ENCODE data around the gene PAM.

Gene PAM

DNA sequence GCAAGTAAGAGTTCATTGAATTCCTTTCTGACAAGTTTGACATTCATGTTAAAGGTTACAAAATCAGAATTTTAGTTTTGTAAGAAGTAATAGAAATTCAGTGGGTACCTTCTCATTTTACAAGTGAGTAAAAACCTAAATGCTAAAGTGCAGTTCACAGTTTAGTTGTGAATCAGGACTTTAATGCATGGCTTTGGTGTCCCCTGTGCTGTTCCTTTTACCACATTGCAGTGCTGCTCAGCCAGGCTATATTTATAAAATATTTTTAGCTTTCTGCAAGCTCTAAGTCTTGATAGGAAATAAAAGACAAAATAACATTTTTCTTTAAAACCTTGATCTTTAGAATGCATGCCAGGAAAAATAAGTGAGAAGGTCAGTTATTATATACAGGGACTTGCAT is 26.3 kb downstream of the PAM start:
- DNase-seq (ENCODE audit: low read depth in 2 of 2): no peak

DNA sequence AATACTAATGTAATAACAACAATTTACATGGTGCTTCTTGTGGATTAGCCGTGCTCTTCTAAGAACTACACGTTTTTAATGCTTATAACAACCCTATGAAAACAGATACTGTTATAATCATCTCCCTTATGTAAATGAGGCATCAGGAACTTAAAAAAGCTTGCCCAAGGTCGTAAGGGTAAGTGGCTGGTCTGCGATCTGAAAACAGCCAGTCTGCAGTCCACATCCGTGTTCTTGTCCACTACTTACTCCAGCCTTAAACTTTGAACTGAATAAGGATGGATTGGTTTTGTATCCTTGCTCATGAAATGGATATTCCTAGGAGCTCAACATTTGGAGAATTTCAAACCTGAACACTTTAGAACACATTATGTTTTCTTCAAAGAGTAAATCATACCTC is 26.7 kb downstream of the PAM start:
- no peak for DNase-seq (ENCODE audit: low read depth in 2 of 2)

DNA sequence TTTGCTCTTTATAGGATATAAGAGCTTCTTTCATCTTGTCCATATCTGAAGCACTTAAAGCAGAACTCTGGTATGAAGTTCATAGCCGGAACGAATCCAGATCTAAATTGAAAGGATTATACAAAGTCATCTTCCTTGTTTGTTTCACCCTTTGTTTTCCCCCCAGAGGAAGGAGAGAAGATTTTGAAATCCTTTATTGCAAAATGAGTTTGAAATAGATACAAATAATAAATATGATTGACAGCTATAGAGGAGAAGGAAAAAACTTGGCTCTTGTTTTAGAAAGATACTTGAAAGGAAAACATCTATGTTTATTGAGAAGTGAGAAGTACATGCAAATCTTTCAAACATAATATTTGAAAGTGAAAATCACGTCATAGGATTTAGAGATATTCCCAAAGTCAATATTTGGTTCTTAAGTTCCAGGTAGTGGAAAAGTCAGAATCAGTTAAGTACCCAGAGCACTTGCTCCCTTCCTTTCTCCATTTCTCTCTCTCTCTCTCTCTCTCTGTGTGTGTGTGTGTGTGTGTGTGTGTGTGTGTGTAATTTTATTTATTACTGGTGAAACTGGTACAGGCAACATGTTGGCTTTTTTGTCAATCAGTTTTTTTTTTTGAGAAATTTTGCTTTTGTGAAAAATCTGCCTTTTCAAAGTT is 27.2 kb downstream of the PAM start:
- DNase-seq (ENCODE audit: low read depth in 2 of 2): no peak

DNA sequence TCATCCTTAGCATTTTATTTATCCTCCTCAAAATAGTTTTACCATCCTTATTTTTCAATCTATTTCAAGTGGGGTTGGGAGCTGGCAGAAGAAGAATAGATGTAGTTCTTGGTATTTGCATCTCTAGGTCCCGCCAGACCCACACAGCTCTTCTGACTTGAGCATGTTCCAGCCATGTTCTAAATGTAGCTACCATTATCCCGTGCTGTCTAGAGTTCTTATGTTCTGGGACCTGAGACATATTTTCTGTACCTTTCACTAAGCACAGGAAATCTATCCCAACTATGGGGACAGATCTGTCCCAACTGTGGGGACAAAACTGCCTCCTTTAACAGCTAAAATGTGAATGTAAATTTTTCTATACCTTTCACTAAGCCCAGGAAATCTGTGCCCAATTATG is 32.0 kb downstream of the PAM start:
- no peak for DNase-seq (ENCODE audit: low read depth in 2 of 2)

DNA sequence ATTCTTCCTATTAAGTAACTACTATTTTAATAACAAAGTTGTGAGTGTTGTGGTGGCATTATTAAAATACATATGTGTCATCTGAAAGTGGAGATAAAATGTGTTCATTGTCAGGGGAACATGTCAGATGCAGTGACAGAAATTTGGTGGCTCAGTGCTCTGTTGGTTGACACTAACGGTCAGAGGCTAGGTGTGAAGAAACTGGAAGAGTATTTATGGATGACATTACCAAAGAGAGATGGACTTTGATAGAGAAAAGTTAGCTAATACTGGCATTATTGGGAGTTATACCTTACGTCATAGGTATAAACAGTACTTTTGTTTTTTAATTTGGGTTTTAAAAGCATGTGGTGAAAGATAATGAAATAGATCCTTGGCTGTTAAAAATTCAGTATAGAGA is 33.7 kb downstream of the PAM start:
- no peak for DNase-seq (ENCODE audit: low read depth in 2 of 2)

DNA sequence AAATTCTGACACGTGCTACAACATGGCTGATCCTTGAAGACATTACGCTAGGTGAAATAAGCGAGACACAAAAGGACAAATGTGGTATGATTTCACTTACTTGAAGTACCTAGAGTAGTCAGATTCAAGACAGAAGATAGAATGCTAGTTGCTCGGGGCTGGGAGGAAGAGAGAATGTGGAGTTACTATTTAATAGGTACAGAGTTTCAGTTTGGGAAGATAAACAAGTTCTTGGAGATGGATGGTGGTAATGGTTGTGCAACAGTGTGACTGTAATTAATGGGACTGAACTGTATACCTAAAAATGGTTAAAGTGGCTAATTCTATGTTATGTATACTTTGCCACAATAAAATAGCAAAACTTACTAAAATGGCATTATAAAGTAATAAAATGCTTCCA is 34.4 kb downstream of the PAM start:
- DNase-seq (ENCODE audit: low read depth in 2 of 2): no peak

DNA sequence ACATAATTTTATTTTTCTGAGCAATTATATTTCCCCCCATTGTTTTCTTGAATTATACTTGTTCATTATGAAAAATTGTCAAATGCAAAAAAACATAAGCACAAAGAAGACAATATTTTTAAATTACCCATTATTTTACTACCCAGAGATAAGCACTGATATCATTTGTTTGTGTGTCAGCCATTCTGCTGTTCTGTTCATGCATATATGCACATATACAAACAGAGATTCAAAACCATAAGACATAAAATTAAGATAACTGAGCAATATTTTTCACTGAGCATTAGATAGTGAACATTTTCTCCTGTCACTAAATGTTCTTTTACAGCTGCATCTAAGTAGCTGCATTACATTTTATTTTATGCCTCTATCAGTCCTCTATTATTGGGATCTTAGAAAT is 35.6 kb downstream of the PAM start:
- DNase-seq (ENCODE audit: low read depth in 2 of 2): no peak

DNA sequence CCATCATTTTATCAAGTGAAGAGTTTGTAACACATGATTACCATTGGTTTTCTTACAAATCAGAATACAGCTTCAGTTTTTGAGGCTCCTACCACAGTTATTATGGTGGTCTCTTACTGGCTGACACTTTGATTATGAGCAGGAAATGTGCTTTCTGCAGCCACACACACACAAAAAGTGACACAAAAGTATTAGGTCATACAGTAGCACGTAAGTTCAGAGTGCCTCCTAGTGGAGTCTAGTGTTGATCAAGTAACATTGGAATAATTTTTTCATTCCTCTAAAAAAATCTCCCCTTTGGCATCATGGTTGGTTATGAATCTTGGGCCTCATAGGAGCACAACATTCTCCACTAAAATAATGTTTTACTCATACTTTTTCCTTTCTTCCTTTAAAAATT is 37.6 kb downstream of the PAM start:
- no peak for DNase-seq (ENCODE audit: low read depth in 2 of 2)

DNA sequence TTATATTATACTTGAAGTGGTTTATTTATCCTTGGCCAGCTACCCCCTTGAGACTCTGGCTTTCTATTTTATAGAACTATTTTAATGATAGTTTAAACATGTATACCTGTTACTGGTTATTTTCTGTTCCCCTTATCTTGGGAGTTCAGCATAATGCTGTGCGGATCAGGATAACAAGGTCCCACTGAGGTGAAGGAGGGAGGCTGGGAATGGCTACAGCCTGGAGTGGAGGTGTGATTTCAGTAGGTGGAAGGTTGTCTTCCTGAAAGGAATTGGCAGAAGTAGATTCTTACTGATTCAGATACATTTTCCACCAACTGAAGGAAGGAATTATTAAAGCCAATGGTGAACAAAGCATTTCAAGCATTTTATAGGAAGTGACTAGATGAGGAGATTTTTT is 38.9 kb downstream of the PAM start:
- DNase-seq (ENCODE audit: low read depth in 2 of 2): no peak

DNA sequence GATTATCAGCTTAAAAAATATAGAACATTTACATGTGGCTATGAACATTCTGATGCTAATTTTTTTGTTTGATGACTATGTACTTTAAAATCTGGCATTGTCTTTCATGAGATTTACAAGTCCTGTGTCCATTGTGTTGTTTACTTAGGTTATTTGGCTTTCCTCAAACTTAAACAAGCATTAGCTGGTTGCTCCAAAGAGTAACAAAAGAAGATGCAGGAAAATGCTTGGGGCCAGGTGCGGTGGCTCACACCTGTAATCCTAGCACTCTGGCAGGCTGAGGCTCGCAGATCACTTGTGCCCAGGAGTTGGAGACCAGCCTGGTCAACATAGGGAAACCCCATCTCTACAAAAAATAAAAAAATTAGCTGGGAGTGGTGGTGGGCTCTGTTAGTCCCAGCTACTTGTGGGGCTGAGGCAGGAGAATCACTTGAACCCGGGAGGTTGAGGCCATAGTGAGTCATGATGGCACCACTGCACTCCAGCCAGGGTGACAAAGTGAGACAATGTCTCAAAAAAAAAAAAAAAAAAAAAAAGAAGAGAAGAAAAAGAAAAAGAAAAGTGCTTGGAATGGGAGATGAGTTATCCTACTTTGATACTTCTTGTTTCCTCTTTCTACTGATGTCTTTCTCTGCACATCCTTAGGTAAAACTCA is 39.7 kb downstream of the PAM start:
- no peak for DNase-seq (ENCODE audit: low read depth in 2 of 2)

DNA sequence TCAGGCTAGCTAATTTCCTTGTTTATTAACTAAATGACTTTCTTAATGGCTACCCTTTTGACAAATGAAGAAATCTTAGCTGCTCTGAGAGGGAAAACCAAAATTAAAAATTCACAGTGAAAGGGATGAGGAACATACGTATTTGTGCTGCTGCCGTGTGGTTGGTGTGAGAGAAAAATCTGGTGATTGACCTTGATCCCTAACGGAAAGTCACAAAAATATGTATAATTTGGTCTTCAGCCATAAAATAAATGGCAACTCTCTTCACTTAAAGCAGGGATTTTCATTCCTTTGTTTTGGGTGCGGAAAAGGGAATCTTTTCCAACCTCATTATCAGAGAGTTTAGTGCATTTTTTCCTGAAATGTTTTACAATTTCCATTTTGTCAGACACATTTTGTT is 40.4 kb downstream of the PAM start:
- DNase-seq (ENCODE audit: low read depth in 2 of 2): no peak

DNA sequence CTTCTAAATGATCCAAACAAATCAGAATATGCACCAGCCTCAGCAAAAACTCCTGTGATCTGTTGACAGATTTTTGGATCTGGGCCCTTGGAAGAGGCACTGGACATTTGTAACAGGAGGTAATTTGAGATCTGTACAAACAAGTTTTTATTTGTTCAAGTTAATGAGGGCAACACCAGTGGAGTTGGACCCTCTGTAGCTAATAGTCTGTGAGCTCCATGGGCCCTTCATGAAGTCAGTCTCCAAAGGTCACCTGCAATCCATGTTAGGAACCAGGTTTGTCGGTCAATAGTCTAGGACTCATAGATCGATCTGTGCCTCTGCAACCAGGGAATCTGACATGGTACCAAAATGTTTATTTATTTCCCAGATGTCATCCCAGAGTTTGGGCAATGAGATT is 40.9 kb downstream of the PAM start:
- no peak for DNase-seq (ENCODE audit: low read depth in 2 of 2)

DNA sequence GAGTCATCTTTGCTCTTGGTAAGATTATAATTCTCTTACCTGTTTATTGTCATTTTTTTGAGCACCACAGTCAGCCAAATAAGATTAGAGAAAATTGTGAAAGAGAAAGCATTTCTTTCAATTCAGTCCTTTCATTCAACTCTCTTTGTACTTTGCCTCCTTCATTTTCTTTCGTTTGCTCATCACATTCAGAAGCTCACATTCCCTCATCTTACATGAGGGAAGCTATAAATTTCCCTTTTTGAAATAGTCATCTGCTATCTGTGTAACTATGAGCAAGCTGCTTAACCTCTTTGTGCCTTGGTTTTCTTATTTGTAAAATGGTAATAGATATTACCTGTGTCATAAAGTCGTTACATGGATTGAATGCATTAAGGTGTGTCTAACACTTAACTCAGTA is 41.4 kb downstream of the PAM start:
- no peak for DNase-seq (ENCODE audit: low read depth in 2 of 2)

DNA sequence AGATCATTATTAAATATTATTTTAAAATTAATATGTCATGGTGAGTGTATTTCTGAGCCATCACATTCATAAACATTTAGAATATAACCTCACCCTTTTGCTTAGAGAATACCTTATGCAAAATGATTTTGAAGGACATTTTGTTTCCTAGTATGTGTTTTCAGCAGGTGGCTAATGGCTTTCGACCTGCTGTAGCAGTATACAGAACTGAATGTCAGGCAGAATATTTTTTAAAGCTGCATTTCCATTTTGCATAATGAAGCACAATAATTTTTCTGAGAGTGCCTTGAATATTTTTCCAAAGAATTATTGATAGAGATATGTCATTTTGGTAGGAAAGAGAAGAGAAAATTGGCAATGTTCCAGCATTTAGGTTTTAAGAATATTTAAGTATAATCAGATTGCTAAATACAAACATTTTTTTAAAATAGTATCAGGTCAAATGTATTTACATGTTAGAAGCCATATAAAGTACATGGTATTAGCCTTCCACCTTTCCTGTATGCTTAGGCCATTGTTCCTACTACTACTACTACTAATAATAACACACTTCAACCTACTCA is 42.3 kb downstream of the PAM start:
- no peak for DNase-seq (ENCODE audit: low read depth in 2 of 2)

DNA sequence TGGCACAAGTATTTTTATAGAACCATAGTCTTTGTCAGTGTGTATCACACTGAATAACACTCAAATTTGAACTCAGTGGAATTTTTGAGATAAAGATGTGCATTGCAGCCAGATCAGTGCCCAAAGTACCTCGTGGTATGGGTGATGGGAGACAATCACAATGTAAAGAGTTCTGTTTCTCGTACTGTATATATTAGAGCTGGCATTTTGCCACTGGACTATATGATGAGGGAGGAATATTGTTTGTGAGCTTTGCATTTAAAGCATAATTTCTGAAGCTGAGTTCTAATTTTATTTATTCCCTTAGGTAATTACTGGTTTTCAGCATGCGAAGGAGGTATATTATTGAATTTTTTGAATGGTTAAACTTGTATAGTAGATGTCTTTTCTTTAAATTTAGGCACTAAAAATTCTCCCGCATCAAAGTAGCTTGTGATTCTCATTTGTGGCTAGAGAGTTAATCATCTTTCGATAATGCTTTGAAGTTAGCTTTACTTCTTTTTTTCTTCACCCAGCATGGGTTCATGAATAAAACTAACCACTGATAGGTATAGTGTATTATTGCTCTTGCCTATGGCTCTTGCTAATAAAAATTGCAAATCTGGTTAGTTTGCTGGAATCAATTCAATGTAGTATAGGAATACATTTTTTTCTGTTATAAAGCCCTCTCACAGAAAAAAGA is 43.1 kb downstream of the PAM start:
- no peak for DNase-seq (ENCODE audit: low read depth in 2 of 2)

DNA sequence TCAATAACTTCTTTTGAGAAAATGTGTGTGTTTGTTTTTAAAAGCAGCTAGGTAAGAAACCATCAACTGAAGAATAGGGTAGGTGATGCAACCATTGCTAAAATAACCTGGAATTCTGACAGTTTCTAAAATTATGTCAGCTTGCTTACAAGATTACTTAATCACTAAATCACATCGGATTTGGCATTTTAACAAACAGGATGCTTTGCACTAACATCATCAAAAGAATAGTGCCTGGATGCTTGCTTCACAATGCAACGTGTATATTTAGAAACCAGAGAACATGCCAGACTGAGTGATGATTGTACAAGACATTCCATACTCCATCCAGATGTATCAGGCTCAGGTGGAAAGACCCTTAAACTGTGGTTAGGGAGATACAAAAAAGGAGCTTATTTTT is 43.9 kb downstream of the PAM start:
- no peak for DNase-seq (ENCODE audit: low read depth in 2 of 2)

DNA sequence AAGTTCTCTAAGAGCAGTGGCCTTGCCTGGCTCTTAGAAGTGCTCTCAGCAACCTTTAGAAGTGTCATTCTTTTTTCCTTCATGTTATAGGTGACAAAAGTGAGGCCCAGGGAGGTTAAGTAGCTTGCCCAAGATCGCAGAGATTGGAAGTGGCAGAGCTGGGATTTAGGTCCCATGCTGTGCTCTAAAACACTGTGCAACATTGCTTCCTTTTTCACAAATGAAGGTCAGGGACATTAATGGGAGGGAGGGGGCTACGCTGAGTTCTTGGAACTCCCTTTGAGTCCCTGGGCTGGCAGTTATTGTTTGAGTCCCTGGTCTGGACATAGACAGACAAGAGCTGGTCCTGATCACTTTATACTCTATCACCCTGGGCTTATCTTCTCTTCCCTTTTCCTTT is 45.3 kb downstream of the PAM start:
- DNase-seq (ENCODE audit: low read depth in 2 of 2): no peak

DNA sequence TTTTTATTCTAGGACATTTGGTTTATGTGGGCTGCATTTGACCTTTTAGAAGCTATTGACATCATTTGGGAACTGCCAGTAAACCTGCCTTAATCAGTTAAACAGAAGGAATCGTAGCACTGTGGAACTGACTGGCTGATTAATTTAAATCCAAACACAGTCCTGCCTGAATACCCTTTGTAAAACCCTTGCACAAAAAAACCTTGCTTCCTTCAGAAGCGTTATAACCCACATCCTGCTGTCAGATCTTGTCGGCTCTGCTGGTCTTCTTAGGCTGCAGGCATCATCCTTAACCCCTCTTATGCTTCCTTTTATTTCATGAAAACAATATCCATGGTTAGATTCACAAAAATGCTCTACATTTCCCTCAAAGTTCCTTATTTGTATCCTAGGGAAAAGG is 46.3 kb downstream of the PAM start:
- no peak for DNase-seq (ENCODE audit: low read depth in 2 of 2)

DNA sequence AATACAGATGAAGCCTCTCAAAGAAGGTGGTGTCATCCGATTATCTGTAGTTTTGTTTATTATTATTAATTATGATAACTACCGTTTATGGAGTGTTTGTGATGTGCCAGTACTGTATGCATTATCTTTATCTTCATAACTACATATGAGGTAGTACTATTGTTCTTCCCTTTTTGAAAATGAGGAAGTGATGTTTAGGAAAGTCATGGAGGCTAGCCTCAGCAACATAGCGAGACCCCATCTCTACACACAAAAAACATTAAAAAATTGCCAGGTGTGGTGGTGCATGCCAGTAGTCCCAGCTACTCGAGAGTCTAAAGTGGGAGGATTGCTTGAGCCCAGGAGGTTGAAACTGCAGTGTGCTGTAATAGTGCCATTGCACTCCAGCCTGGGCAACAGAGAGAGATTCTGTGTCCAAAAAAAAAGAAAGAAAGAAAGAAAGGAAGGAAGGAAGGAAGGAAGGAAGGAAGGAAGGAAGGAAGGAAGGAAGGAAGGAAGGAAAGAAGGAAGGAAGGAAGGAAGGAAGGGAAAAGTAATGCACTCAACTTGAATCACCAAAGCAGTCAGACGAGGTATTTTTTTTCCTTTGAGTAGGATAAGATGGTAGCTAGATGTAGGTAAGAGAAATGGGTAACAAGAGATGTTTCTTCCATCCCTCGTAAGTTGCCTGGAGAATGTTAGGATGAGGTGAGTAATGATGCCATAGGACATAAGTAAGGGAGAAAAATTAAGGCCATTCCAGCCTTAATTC is 47.8 kb downstream of the PAM start:
- no peak for DNase-seq (ENCODE audit: low read depth in 2 of 2)

DNA sequence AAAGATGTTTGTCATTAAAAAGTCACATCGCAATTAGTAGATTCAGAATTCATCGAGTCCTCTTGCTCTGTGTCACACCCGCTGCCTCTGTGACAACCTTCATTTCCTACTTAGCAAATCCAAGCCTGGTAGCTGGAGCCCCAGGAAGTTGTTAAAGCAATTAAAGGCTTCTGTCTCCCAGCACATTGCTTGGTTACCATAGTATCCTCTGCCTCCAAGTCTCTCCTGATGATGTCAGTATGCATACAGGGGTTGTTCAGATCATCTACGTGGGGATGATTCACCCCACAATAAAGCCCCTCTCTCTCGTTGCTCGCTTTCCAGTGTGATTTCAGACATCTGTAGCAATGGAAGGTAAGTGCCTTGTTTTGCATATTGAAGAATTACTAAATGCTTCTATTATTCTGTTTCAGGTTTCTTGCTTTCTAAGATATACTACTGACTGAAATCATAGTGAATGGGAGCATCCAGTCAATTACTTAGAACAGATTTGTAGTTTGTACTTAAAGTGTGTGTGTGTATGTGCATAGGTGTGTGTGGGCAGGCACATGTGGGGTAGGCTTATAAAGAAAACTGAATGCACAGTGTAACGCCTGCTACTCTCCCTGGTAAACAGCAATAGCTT is 52.9 kb downstream of the PAM start:
- no peak for DNase-seq (ENCODE audit: low read depth in 2 of 2)

DNA sequence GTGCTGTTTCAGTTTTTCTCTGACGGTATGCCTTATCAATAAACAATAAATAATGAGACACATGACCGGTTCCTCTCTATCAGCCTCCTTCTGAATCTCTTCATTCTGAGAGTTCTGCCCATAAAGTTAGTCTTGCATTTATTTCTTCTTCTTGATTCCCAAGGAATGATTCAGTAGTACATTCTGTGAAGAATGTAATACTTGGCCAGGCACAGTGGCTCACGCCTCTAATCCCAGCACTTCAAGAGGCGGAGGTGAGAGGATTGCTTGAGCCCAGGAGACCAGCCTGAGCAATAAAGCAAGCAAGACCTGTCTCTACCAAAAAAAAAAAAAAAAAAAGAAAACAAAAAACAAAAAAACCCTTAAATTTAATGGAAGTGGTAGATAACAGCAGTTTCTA is 53.9 kb downstream of the PAM start:
- no peak for DNase-seq (ENCODE audit: low read depth in 2 of 2)

DNA sequence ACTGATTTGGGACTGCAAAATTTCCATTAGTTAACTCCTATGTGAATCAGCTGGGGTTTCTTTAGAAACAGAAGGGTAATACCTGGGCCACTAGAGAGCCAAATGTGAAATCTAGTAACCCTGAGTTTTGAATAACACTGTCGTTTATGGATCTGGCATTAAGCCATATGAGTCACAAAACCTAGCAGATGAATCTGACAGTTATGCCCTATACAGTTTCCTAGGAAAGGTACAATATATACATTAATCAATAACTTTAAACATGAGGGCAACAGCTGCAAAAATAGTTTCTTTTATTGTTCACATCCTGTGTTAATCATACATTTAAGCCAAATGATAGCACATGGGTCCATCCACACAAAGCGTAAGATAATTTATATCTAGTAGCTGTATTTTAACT is 56.9 kb downstream of the PAM start:
- DNase-seq (ENCODE audit: low read depth in 2 of 2): no peak

All from activated CD8-positive, alpha-beta memory T cell treated with anti-CD3 and anti-CD28 coated beads for 4 hours (primary cell).